ENCODE measurements around the gene RHOC.

GRCh38 chr1:112651205-112651604 lies 55.7 kb downstream of the RHOC start:
- TF ChIP-seq CTCF (IDR thresholded peaks at IDR 0.05) (no peak), E2F1 (CRISPR knock-in tag; IDR thresholded peaks at IDR 0.05) (no peak), MAX (CRISPR knock-in tag; IDR thresholded peaks at IDR 0.05) (no peak), IRF2 (CRISPR knock-in tag; IDR thresholded peaks at IDR 0.05; ENCODE audit: borderline replicate concordance, low read depth) (no peak), RELA (CRISPR knock-in tag; IDR thresholded peaks at IDR 0.05; ENCODE audit: borderline replicate concordance) (no peak), ELF4 (CRISPR knock-in tag; IDR thresholded peaks at IDR 0.05; ENCODE audit: low read depth) (no peak), TCF7 (CRISPR knock-in tag; IDR thresholded peaks at IDR 0.05; ENCODE audit: low read depth) (no peak), FOXP1 (CRISPR knock-in tag; IDR thresholded peaks at IDR 0.05; ENCODE audit: borderline replicate concordance) (no peak), ZNF425 (CRISPR knock-in tag; conservative IDR thresholded peaks at IDR 0.05) (no peak), NFE2L1 (CRISPR knock-in tag; IDR thresholded peaks at IDR 0.05) (no peak), ESRRA (CRISPR knock-in tag; IDR thresholded peaks at IDR 0.05; ENCODE audit: borderline replicate concordance) (no peak), USF2 (CRISPR knock-in tag; IDR thresholded peaks at IDR 0.05) (no peak)
